Measurements from ENCODE around the gene CBLN3. TPM values are rescaled to one million over a fixed set of nuclear protein-coding genes. Genes with fewer than 3 reads are reported as not detected.

CBLN3 gene
- polyA plus RNA-seq, 4 donors, result 0.27 to 4.8 (median 1.9) TPM; not detected in 1

GRCh38 chr14:24437020-24437735 lies 7.7 kb upstream of the CBLN3 start:
- Histone ChIP-seq H3K9me3 (ENCODE audit: control insufficient read depth in 2 of 2, insufficient read depth in 1 of 2, low read depth in 1 of 2, low read length in 1 of 2) (no peaks in the 10 kb centered on the region), H3K4me3 (ENCODE audit: low read depth in 1 of 3, low read length in 3 of 3) (no peak overlapping the region), H3K27me3 (ENCODE audit: control insufficient read depth in 3 of 3, insufficient read depth in 3 of 3, low read length in 3 of 3) (no peaks in the 10 kb centered on the region), H3K36me3 (ENCODE audit: control insufficient read depth in 3 of 3, insufficient read depth in 2 of 3, low read depth in 1 of 3, low read length in 3 of 3) (peaks cover 0 to 66% (median 32%) of the 10 kb centered on the region in 3 donors), H3K27ac (ENCODE audit: low read depth in 1 of 3, low read length in 2 of 3) (peak overlapping the region in 1 of 3 donors; percentile 19), H3K4me1 (ENCODE audit: control insufficient read depth in 3 of 3, insufficient read depth in 2 of 3, low read depth in 1 of 3, low read length in 2 of 3) (peaks cover 4 to 18% (median 4%) of the 10 kb centered on the region in 3 donors)
- no peak for FAIRE-seq
- DNase-seq, result no peak
- 71 to 78% (median 77%) methylated on average over 12 of the region's 12 CpGs for WGBS, 3 donors

GRCh38 chr14:24436355-24437019 lies 7.0 kb upstream of the CBLN3 start:
- H3K4me1 ChIP-seq (ENCODE audit: control insufficient read depth in 3 of 3, insufficient read depth in 2 of 3, low read depth in 1 of 3, low read length in 2 of 3), result peaks cover 2 to 18% (median 3%) of the 10 kb centered on the region in 3 donors
- H3K36me3 ChIP-seq (ENCODE audit: control insufficient read depth in 3 of 3, insufficient read depth in 2 of 3, low read depth in 1 of 3, low read length in 3 of 3), result peaks cover 0 to 73% (median 32%) of the 10 kb centered on the region in 3 donors
- WGBS, 3 donors, result 51 to 55% (median 53%) methylated on average over 5 of the region's 5 CpGs

DNA sequence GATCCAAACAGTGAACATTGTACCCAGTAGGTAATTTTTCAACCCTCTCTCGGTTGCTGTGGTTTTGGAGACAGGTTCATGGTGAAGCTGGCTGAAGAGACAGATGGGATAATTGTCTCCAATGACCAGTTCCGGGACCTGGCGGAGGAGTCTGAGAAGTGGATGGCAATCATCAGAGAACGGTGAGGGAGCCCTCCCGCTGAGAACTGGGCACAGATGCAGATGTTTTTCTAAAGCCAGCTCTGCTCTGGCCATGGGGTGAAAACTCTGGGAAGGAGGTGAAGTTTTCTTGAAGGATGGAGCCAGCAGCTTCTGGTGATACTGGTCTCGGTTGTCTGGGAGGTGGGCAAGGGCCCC lies 6.5 kb upstream of the CBLN3 start:
- H3K4me1 ChIP-seq (ENCODE audit: control insufficient read depth in 3 of 3, insufficient read depth in 2 of 3, low read depth in 1 of 3, low read length in 2 of 3), result peaks cover 0 to 20% (median 1%) of the 10 kb centered on the region in 3 donors

More at GRCh38 chr14:24436355-24437019, 7.0 kb upstream of the CBLN3 start:
- Histone ChIP-seq H3K4me3 (ENCODE audit: low read depth in 1 of 3, low read length in 3 of 3) (no peak overlapping the region), H3K27ac (ENCODE audit: low read depth in 1 of 3, low read length in 2 of 3) (peak overlapping the region in 2 of 3 donors; percentile 2 to 19), H3K27me3 (ENCODE audit: control insufficient read depth in 3 of 3, insufficient read depth in 3 of 3, low read length in 3 of 3) (no peaks in the 10 kb centered on the region), H3K9me3 (ENCODE audit: control insufficient read depth in 2 of 2, insufficient read depth in 1 of 2, low read depth in 1 of 2, low read length in 1 of 2) (no peaks in the 10 kb centered on the region)
- DNase-seq, result peak; percentile 72 to 75
- no peak for FAIRE-seq

GRCh38 chr14:24435192-24435810 lies 5.8 kb upstream of the CBLN3 start:
- DNase-seq, result no peak
- no peak for FAIRE-seq
- H3K9me3 ChIP-seq (ENCODE audit: control insufficient read depth in 2 of 2, insufficient read depth in 1 of 2, low read depth in 1 of 2, low read length in 1 of 2), result no peaks in the 10 kb centered on the region
- H3K27ac ChIP-seq (ENCODE audit: low read depth in 1 of 3, low read length in 2 of 3), result no peak overlapping the region
- H3K4me1 ChIP-seq (ENCODE audit: control insufficient read depth in 3 of 3, insufficient read depth in 2 of 3, low read depth in 1 of 3, low read length in 2 of 3), result peaks cover 0 to 22% (median 3%) of the 10 kb centered on the region in 3 donors
- 80 to 93% (median 81%) methylated on average over 2 of the region's 2 CpGs for WGBS, 3 donors
- no peak overlapping the region for H3K4me3 ChIP-seq (ENCODE audit: low read depth in 1 of 3, low read length in 3 of 3)
- no peaks in the 10 kb centered on the region for H3K27me3 ChIP-seq (ENCODE audit: control insufficient read depth in 3 of 3, insufficient read depth in 3 of 3, low read length in 3 of 3)
- H3K36me3 ChIP-seq (ENCODE audit: control insufficient read depth in 3 of 3, insufficient read depth in 2 of 3, low read depth in 1 of 3, low read length in 3 of 3), result peaks cover 0 to 74% (median 29%) of the 10 kb centered on the region in 3 donors

More for the DNA sequence above, 6.5 kb upstream of the CBLN3 start:
- Histone ChIP-seq H3K9me3 (ENCODE audit: control insufficient read depth in 2 of 2, insufficient read depth in 1 of 2, low read depth in 1 of 2, low read length in 1 of 2) (no peaks in the 10 kb centered on the region), H3K36me3 (ENCODE audit: control insufficient read depth in 3 of 3, insufficient read depth in 2 of 3, low read depth in 1 of 3, low read length in 3 of 3) (peaks cover 0 to 76% (median 32%) of the 10 kb centered on the region in 3 donors), H3K27ac (ENCODE audit: low read depth in 1 of 3, low read length in 2 of 3) (peak overlapping the region in 2 of 3 donors; percentile 2 to 18), H3K4me3 (ENCODE audit: low read depth in 1 of 3, low read length in 3 of 3) (no peak overlapping the region), H3K27me3 (ENCODE audit: control insufficient read depth in 3 of 3, insufficient read depth in 3 of 3, low read length in 3 of 3) (no peaks in the 10 kb centered on the region)
- DNase-seq (no peak), FAIRE-seq (no peak)
- 63 to 71% (median 68%) methylated on average over 6 of the region's 6 CpGs for whole genome bisulfite sequencing, 3 donors

DNA sequence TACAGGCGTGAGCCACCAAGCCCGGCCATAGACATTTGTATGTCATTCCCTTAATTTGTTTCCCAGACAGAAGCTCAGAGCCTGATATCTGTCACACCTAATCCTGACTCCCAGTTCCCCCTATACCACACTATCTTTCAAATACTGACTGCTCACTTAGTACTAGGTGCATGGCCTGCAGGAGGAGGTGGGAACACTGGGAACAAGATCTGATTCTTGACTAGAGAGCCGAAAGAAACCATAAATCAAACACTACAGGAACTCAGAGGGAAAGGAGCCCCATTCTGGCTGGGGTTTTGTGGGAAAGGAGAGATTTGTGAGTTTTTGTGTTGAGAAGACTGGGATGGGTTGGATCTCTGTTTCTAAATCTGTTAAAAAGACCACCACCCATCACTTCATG lies 5.2 kb upstream of the CBLN3 start:
- peaks cover 0 to 68% (median 26%) of the 10 kb centered on the region in 3 donors for H3K36me3 ChIP-seq (ENCODE audit: control insufficient read depth in 3 of 3, insufficient read depth in 2 of 3, low read depth in 1 of 3, low read length in 3 of 3)
- H3K27me3 ChIP-seq (ENCODE audit: control insufficient read depth in 3 of 3, insufficient read depth in 3 of 3, low read length in 3 of 3), result no peaks in the 10 kb centered on the region
- FAIRE-seq (no peak), DNase-seq (no peak)
- 80 to 85% (median 85%) methylated on average over 3 of the region's 3 CpGs for WGBS, 3 donors
- H3K4me3 ChIP-seq (ENCODE audit: low read depth in 1 of 3, low read length in 3 of 3), result no peak overlapping the region
- H3K4me1 ChIP-seq (ENCODE audit: control insufficient read depth in 3 of 3, insufficient read depth in 2 of 3, low read depth in 1 of 3, low read length in 2 of 3), result peaks cover 0 to 22% (median 3%) of the 10 kb centered on the region in 3 donors
- H3K27ac ChIP-seq (ENCODE audit: low read depth in 1 of 3, low read length in 2 of 3), result no peak overlapping the region
- H3K9me3 ChIP-seq (ENCODE audit: control insufficient read depth in 2 of 2, insufficient read depth in 1 of 2, low read depth in 1 of 2, low read length in 1 of 2), result no peaks in the 10 kb centered on the region

GRCh38 chr14:24434036-24434435 lies 4.6 kb upstream of the CBLN3 start:
- 81 to 86% (median 86%) methylated on average over 7 of the region's 7 CpGs for WGBS, 3 donors
- H3K9me3 ChIP-seq (ENCODE audit: control insufficient read depth in 2 of 2, insufficient read depth in 1 of 2, low read depth in 1 of 2, low read length in 1 of 2), result no peaks in the 10 kb centered on the region
- H3K27ac ChIP-seq (ENCODE audit: low read depth in 1 of 3, low read length in 2 of 3), result no peak overlapping the region
- FAIRE-seq (no peak), DNase-seq (no peak)
- peaks cover 2 to 28% (median 6%) of the 10 kb centered on the region in 3 donors for H3K4me1 ChIP-seq (ENCODE audit: control insufficient read depth in 3 of 3, insufficient read depth in 2 of 3, low read depth in 1 of 3, low read length in 2 of 3)
- no peak overlapping the region for H3K4me3 ChIP-seq (ENCODE audit: low read depth in 1 of 3, low read length in 3 of 3)
- peaks cover 0 to 65% (median 26%) of the 10 kb centered on the region in 3 donors for H3K36me3 ChIP-seq (ENCODE audit: control insufficient read depth in 3 of 3, insufficient read depth in 2 of 3, low read depth in 1 of 3, low read length in 3 of 3)
- H3K27me3 ChIP-seq (ENCODE audit: control insufficient read depth in 3 of 3, insufficient read depth in 3 of 3, low read length in 3 of 3), result no peaks in the 10 kb centered on the region

GRCh38 chr14:24432259-24433131 lies 3.0 kb upstream of the CBLN3 start:
- no peaks in the 10 kb centered on the region for H3K27me3 ChIP-seq (ENCODE audit: control insufficient read depth in 3 of 3, insufficient read depth in 3 of 3, low read length in 3 of 3)
- H3K36me3 ChIP-seq (ENCODE audit: control insufficient read depth in 3 of 3, insufficient read depth in 2 of 3, low read depth in 1 of 3, low read length in 3 of 3), result peaks cover 0 to 52% (median 14%) of the 10 kb centered on the region in 3 donors
- DNase-seq, result no peak
- no peak for FAIRE-seq
- WGBS, 3 donors, result 72 to 84% (median 82%) methylated on average over 19 to 24 of the region's 24 CpGs
- H3K4me1 ChIP-seq (ENCODE audit: control insufficient read depth in 3 of 3, insufficient read depth in 2 of 3, low read depth in 1 of 3, low read length in 2 of 3), result peaks cover 9 to 44% (median 9%) of the 10 kb centered on the region in 3 donors
- H3K9me3 ChIP-seq (ENCODE audit: control insufficient read depth in 2 of 2, insufficient read depth in 1 of 2, low read depth in 1 of 2, low read length in 1 of 2), result no peaks in the 10 kb centered on the region
- peak overlapping the region in 1 of 3 donors; percentile 4 for H3K4me3 ChIP-seq (ENCODE audit: low read depth in 1 of 3, low read length in 3 of 3)
- H3K27ac ChIP-seq (ENCODE audit: low read depth in 1 of 3, low read length in 2 of 3), result no peak overlapping the region
